Upper lobe of left lung (tissue), 4 donors: ENCODE results near the gene CROCC.

ENCODE experiments used
- CTCF ChIP-seq, 6 experiments: fragments of 450-650 bp in 4 of 6; fragments of 200-600 bp in 2 of 6; sonication (generic) in 2 of 6; IDR thresholded peaks; one replicate each; pipeline ENCODE4 v1.5.1; 2016 to 2019; ENCODE audit warnings: antibody characterized with exemption in 6 of 6
- POLR2A ChIP-seq, 4 donors: fragments of 450-650 bp; IDR thresholded peaks; one replicate each; pipeline ENCODE4 v1.5.1; 2016 to 2017; ENCODE audit warnings: antibody characterized with exemption in 4 of 4, mild to moderate bottlenecking in 2 of 4
- POLR2AphosphoS5 ChIP-seq, 2 donors: sonication (generic); formaldehyde crosslinking; IDR thresholded peaks; one replicate each; pipeline ENCODE4 v1.5.1; 2017; ENCODE audit warnings: antibody characterized with exemption in 2 of 2

GRCh38 chr1:16975838-16976237, 54.1 kb downstream of the CROCC start:
- TF ChIP-seq POLR2AphosphoS5 (IDR thresholded peaks at IDR 0.05) = no peak
- TF ChIP-seq CTCF (IDR thresholded peaks at IDR 0.05) = no peak
- TF ChIP-seq POLR2A (IDR thresholded peaks at IDR 0.05) = no peak
